Skeletal muscle cell (primary cell): Measurements from ENCODE around the gene USH1C.

Experiments
- DNase-seq: peaks from one replicate; pipeline ENCODE4 v3.0.0-alpha.2; 2010; ENCODE audit warnings: low read depth
- H3K4me3 ChIP-seq: 2 replicates; pipeline ENCODE4 v1.5.1; 2011; ENCODE audit warnings: low read depth, mild to moderate bottlenecking, control low read depth, low read length, moderate library complexity

Gene USH1C

DNA sequence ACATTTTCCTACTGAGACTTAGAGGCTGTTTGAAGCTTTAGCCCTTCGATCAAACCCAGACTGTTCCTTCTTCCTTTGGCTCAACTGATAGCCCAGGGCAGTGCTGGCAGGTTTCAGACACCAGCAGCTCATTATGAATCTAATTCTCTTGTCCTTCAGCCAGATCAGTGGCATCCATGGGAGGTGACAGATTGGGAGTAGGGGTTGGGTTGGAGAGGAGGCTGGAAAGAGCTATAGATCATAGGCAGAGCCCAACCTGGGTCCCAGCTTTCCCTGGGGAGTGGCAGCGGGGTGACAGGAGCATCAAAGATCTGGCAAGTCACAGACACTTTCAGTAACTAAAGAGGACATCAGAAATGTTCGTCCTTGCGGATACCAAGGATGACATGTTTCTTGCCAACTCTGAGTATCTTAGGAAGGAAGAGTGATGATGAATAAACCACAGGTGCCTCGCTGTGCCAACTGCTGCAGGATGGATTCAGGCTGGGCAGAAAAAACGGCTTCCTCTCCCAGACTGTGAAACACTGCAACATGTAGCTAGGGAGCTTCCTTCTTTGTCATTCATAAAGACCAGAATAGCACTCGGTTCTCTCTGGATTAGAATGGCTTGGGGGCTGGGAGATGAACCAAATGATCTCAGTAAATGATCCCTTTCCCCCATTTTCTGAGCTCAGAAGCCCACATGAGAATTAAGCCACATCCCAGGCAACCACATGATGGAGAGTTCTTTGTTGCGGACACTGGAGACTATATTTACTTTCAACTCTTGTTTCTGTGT is 86.6 kb downstream of the USH1C start:
- no peak overlapping the region for H3K4me3 ChIP-seq
- DNase-seq: no peak

DNA sequence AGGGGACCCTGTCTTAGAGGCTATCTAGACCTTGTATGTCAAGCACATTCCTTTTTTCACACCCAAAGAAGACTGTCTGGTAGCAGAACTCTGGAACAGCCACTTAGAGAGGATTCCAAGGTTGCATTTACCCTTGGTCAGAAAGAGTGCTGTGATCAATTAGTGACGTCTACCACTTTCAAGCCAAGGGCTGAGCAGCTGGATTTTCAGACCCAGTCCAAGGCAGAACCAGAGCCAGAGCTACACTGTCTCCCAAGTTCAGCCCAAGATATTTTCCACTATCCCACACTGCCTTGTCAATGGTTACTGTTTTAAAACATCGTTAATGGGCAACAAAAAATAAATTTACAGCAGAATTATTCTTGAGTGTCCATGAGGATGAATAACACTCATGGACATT is 91.5 kb downstream of the USH1C start:
- DNase-seq: no peak
- no peak overlapping the region for H3K4me3 ChIP-seq

DNA sequence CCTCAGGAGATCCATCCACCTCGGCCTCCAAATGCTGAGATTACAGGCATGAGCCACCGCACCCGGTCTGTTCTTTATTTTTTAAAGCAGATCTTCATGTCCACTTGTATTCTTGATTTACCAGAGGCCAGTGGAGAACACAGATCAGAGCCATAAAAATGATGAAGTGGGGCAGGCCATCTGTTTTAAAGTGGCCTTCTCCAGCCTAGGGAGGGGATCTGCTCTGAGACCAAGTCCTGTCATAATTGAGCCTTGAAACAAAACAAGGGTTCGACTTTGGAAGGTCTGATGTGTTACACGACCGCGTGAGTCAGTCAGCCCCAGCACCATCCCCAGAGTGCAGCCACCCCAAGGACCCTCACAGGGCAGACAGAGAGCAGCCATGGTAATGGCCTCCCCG is 95.1 kb downstream of the USH1C start:
- no peak for DNase-seq
- H3K4me3 ChIP-seq: no peak overlapping the region

DNA sequence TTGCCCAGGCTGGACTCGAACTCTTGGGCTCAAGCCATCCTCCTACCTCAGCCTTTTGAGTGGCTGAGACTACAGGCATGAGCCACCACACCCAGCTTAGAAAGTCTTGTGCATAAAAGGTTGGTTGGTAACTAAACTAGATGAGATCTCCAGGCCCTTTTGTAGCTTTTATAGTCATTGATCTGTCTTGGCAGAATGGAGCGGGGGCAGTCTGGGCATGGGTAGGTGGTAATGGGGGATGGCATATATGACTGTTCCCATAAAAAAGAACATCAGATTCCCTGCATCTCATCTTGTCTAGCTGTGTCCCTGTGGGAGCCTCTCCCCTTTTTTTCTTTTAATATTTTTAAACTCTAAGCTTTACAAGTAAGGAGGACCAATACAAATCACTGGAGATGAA is 97.7 kb downstream of the USH1C start:
- no peak for DNase-seq
- no peak overlapping the region for H3K4me3 ChIP-seq

DNA sequence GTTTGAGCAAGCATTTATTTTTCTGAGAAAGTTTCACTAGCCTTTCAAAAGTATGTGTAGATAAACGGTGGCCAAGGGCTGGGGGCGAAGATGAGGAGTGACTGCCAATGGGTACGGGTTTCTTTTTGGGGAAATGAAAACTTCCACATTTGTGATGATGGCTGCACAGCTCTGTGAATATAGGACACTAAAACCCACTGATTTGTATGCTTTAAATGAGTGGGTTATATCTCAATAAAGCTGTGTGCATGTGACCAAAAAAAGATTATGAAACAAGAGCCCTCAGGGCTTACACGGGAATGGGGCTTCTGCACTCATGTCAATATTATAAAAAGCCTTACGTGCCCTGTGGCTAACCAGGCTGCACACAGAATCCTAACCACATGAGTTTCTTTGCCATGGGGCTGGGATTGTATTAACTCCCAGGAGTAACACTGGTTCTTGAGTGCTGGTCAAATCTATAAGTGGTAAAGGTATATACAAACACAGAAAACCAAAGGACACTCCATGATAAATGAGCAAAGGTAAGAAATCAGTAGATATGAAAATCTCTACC is 98.9 kb downstream of the USH1C start:
- DNase-seq: no peak
- no peak overlapping the region for H3K4me3 ChIP-seq

DNA sequence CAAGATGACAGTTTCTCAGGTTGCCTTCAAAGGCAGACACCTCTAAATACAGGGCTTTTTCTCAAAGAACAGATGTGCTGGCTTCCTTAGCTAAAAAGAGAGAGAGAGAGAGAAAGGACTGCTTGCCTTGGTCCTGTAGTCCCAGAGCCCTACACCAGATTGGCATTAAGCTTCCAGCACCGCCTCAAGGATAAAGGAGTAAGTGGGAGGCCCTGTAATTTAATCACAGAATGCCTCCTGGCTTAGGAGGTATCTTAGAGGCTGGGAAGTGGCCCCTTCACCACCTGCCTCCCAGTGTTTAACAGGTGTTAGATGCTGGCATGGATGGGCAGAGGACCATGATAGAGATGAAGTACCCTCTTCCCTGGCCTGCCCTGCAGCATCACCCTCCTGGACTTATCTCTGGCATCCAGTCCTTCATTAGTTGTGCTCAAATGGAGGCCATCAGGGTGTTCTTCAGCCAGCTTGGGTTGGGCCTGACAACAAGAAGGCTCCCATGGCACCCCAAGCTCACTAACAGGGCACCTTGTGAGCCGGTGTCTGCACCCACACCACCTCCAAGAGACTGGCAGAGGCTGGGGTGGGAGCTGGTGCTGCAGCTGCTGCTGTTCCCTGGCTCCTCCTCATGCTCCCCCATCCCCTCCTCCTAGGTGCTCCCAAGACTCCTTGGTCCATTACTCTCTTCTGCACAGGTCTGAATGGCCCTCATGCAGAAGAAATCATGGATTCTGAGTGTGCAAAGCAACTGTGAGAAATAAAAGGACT is 100.1 kb downstream of the USH1C start:
- no peak for DNase-seq
- H3K4me3 ChIP-seq: no peak overlapping the region
